K562 (cell line): Measurements from ENCODE around the gene IGF1R. TPM values are rescaled to one million over a fixed set of nuclear protein-coding genes. Genes with fewer than 3 reads are reported as not detected.

Experiments
- ATAC-seq: fragments of 200-7000 bp; cut with Tn5 transposase; 3 replicates; pipeline ENCODE4 v1.9.1; 2020; ENCODE audit warnings: moderate library complexity
- BruUV-seq: library from RNA; stranded (reverse); fragments of 400-500 nt; replicated peaks from 2 replicates; lab custom pipeline; 2021; lab: Mats Ljungman, UMichigan
- CTCF ChIA-PET: fragments of 300-600 bp; formaldehyde crosslinking; extraction: SDS; loops from one replicate; lab custom pipeline; 2021; ENCODE audit warnings: low intra/inter-chr PET ratio; lab: Yijun Ruan, JAX
- POLR2A ChIA-PET: fragments of 300-600, 350-650 bp; sonication (Branson Sonifier 250); formaldehyde crosslinking; extraction: SDS; loops from one replicate; lab custom pipeline; 2021; ENCODE audit warnings: antibody characterized with exemption, inconsistent platforms; lab: Yijun Ruan, JAX
- DNase-seq, 4 experiments: peaks; one replicate each; pipeline versions ENCODE4 v3.0.0 to v3.0.0-alpha.2; 2011 to 2018; ENCODE audit warnings: low spot score in 3 of 4, mixed read lengths in 3 of 4; ENCODE audit errors: extremely low read depth in 1 of 4
- FAIRE-seq: peaks from 2 replicates; lab custom pipeline; 2011; peaks lifted over from hg19 to GRCh38; lab: Jason Lieb, UNC
- H2AFZ ChIP-seq: 2 replicates; pipeline ENCODE4 v1.6.0; 2011; ENCODE audit warnings: low read depth, low read length, control low read depth, inconsistent platforms
- H3K27ac ChIP-seq: fragments of 200-600 bp; 3 replicates; pipeline ENCODE4 v1.8.0; 2011; ENCODE audit warnings: low read depth, mild to moderate bottlenecking, control low read depth, inconsistent platforms, low read length, moderate library complexity, mixed read lengths; ENCODE audit errors: extremely low read depth
- H3K27me3 ChIP-seq, 2 experiments: fragments of 300-600 bp in 1 of 2; 2 replicates in 1 of 2; 3 replicates in 1 of 2; pipeline versions ENCODE4 v1.6.0 to v1.8.0; 2011; ENCODE audit warnings: inconsistent platforms in 2 of 2, low read length in 2 of 2, mild to moderate bottlenecking in 1 of 2, mixed read lengths in 1 of 2, moderate library complexity in 1 of 2; ENCODE audit not compliant: control insufficient read depth in 2 of 2, insufficient read depth in 2 of 2
- H3K36me3 ChIP-seq: fragments of 300-600 bp; 3 replicates; pipeline ENCODE4 v1.8.0; 2011; ENCODE audit warnings: mild to moderate bottlenecking, low read length, inconsistent platforms; ENCODE audit not compliant: control insufficient read depth, insufficient read depth
- H3K4me1 ChIP-seq, 2 experiments: fragments of 200-600 bp in 1 of 2; replicated peaks in 1 of 2; 2 replicates in 1 of 2; 3 replicates in 1 of 2; pipeline versions ENCODE4 v1.5.1 to v1.8.0; 2011; ENCODE audit warnings: inconsistent platforms in 2 of 2, low read length in 2 of 2, mild to moderate bottlenecking in 1 of 2, mixed read lengths in 1 of 2, moderate library complexity in 1 of 2; ENCODE audit not compliant: control insufficient read depth in 2 of 2, insufficient read depth in 2 of 2
- H3K4me2 ChIP-seq: 2 replicates; pipeline ENCODE4 v1.6.1; 2011; ENCODE audit warnings: low read length, control low read depth, inconsistent platforms, mixed read lengths; ENCODE audit not compliant: insufficient read depth
- H3K4me3 ChIP-seq: fragments of 200-600 bp; sonication (generic), shearing (Covaris generic); 2 replicates; pipeline ENCODE4 v1.5.1; 2016; ENCODE audit warnings: control low read depth, inconsistent platforms
- H3K79me2 ChIP-seq: fragments of 200-600 bp; 3 replicates; pipeline ENCODE4 v1.8.0; 2011; ENCODE audit warnings: low read length, inconsistent platforms; ENCODE audit not compliant: control insufficient read depth, insufficient read depth
- H3K9ac ChIP-seq, 2 experiments: 2 replicates each; pipeline versions ENCODE4 v1.6.0 to v1.6.1; 2011; ENCODE audit warnings: low read depth in 2 of 2, low read length in 2 of 2, control low read depth in 1 of 2, inconsistent platforms in 1 of 2, mild to moderate bottlenecking in 1 of 2, mixed read lengths in 1 of 2; ENCODE audit not compliant: insufficient read depth in 1 of 2
- H3K9me1 ChIP-seq: one replicate; pipeline ENCODE4 v1.6.0; 2011; ENCODE audit warnings: inconsistent platforms, mild to moderate bottlenecking, low read length, moderate library complexity; ENCODE audit not compliant: control insufficient read depth, insufficient read depth
- H3K9me3 ChIP-seq: replicated peaks from 2 replicates; pipeline ENCODE4 v1.5.1; 2011; ENCODE audit warnings: low read depth, low read length, inconsistent platforms; ENCODE audit not compliant: control insufficient read depth, insufficient read depth
- H4K20me1 ChIP-seq: replicated peaks from 2 replicates; pipeline ENCODE4 v1.6.1; 2011; ENCODE audit warnings: low read length, inconsistent platforms, mixed read lengths; ENCODE audit not compliant: control insufficient read depth, insufficient read depth
- BDP1 ChIP-seq: IDR thresholded peaks from 3 replicates; pipeline ENCODE4 v1.6.1; 2011; ENCODE audit not compliant: insufficient read length, insufficient read depth
- BRF1 ChIP-seq: IDR thresholded peaks from 3 replicates; pipeline ENCODE4 v1.6.1; 2011; ENCODE audit warnings: borderline replicate concordance, mild to moderate bottlenecking; ENCODE audit not compliant: insufficient read length; ENCODE audit errors: extremely low read depth
- CREBBP ChIP-seq: IDR thresholded peaks from one replicate; pipeline ENCODE4 v1.6.1; 2012; ENCODE audit warnings: low read depth, mild to moderate bottlenecking, control low read depth, inconsistent platforms, low read length
- HMGN3 ChIP-seq: IDR thresholded peaks from 2 replicates; pipeline ENCODE4 v1.6.1; 2011; ENCODE audit warnings: borderline replicate concordance, low read depth, mild to moderate bottlenecking, mixed read lengths, low read length; ENCODE audit not compliant: insufficient read length; ENCODE audit errors: extremely low read depth
- HNRNPLL ChIP-seq: fragments of 200-400 bp; formaldehyde crosslinking; IDR thresholded peaks from 2 replicates; pipeline ENCODE4 v1.6.1; 2017; ENCODE audit warnings: low read length, low read depth, mild to moderate bottlenecking; ENCODE audit not compliant: poor library complexity, severe bottlenecking
- L3MBTL2 ChIP-seq: fragments of 450-650 bp; IDR thresholded peaks from 2 replicates; pipeline ENCODE4 v1.6.1; 2016; ENCODE audit warnings: mild to moderate bottlenecking, moderate library complexity
- SRSF7 ChIP-seq: fragments of 200-400 bp; formaldehyde crosslinking; optimal IDR thresholded peaks from 2 replicates; pipeline ENCODE3; 2017; ENCODE audit warnings: mild to moderate bottlenecking, low read depth, low read length
- TAF9B ChIP-seq: fragments of 450-650 bp; IDR thresholded peaks from 2 replicates; pipeline ENCODE4 v1.6.1; 2018; ENCODE audit warnings: mild to moderate bottlenecking; ENCODE audit not compliant: partially characterized antibody
- XRCC3 ChIP-seq: fragments of 450-650 bp; IDR thresholded peaks from 2 replicates; pipeline ENCODE4 v1.6.1; 2017; ENCODE audit warnings: mild to moderate bottlenecking, moderate library complexity
- WGBS: fragments of 100-300 bp; shearing (Covaris generic); methylation state at CpG from one replicate; pipeline ENCODE4 v1.1.6; 2016; ENCODE audit warnings: low coverage, mixed read lengths; ENCODE audit not compliant: insufficient coverage; ENCODE audit errors: missing lambda C conversion rate; 5-methylcytosine and 5-hydroxymethylcytosine counted together
- in situ Hi-C: fragments of 300-500 bp; cut with MboI; formaldehyde crosslinking; loops from 4 replicates; pipeline ENCODE4 v1.15.0; 2018; ENCODE audit warnings: inconsistent platforms, mixed read lengths
- intact Hi-C: fragments of 100-400 bp; cut with micrococcal nuclease; formaldehyde crosslinking; loops from 2 replicates; pipeline ENCODE4 v1.14.2; 2022
- polyA plus RNA-seq, 8 experiments: library from polyadenylated mRNA; depleted of rRNA in 4 of 8; stranded (reverse) in 5 of 8; unstranded in 3 of 8; fragments of >200 nt; fragmentation: Nextera tagmentation in 2 of 8; fragmentation: Illumina TruSeq in 1 of 8; extraction: Ambion mirVana in 2 of 8; extraction: Trizol in 1 of 8; gene quantifications; 2 replicates each; pipeline versions ENCODE4 v1.2.1 to v1.2.3, GENCODE V29; 2011 to 2014; ENCODE audit warnings: inconsistent platforms in 1 of 8, missing spikeins in 1 of 8
- total RNA-seq, 7 experiments: library from RNA; depleted of rRNA in 6 of 7; stranded (reverse); fragments of >200 nt in 6 of 7; fragmentation: Illumina TruSeq in 2 of 7; extraction: Trizol in 2 of 7; gene quantifications; 2 replicates each; pipeline versions ENCODE4 v1.2.1 to v1.2.3, GENCODE V29; 2011 to 2021; ENCODE audit warnings: low replicate concordance in 1 of 7
- TF ChIP-seq, protein P1 (sequence below): fragments of 450-650 bp; IDR thresholded peaks from 2 replicates; pipeline ENCODE4 v1.7.1; 2018; ENCODE audit warnings: mild to moderate bottlenecking, low read depth; ENCODE audit not compliant: partially characterized antibody
- TF ChIP-seq, protein P2 (sequence below): fragments of 250-450 bp; sonication (Bioruptor Pico); IDR thresholded peaks from 2 replicates; pipeline ENCODE4 v1.8.0; 2022; ENCODE audit warnings: moderate library complexity, mild to moderate bottlenecking, inconsistent platforms
- TF ChIP-seq, protein P3 (sequence below), 2 experiments: fragments of 450-650 bp; conservative IDR thresholded peaks; 2 replicates each; pipeline ENCODE4 v1.6.1; 2017; ENCODE audit warnings: mild to moderate bottlenecking in 2 of 2, moderate library complexity in 2 of 2
- TF ChIP-seq, protein P4 (sequence below): fragments of 250-450 bp; sonication (Bioruptor Pico); IDR thresholded peaks from 2 replicates; pipeline ENCODE4 v1.4.0; 2020; ENCODE audit warnings: mild to moderate bottlenecking, moderate library complexity

The IGF1R gene
- total and polyA plus RNA-seq, 9 of the 15 experiments (the other 6 are each of a cell fraction or from before 2014, with no cell fraction given): 0.35 to 8.0 (median 1.6) TPM

DNA sequence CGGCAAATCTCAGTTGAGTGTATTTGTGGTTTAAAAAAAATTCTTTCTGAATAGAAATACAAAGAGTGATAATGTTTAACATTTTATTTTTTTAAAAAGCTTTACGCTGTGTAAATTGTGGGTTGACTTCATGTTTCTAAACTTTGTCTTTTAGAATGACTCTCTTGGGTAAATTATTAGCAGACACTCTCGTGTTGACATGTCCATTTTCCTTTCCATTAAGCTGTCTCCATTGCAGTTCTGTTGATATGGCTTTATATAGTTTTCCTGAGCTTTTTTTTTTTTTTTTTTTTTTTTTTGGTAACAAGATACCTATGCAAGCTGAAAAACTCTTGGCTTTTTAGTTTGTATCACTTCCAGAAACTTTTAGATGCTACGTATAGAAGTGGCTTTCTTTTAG is 92.6 kb downstream of the IGF1R start:
- Histone ChIP-seq H3K9ac (no peak overlapping the region), H3K27ac (no peak overlapping the region), H2AFZ (no peak overlapping the region), H3K27me3 (peaks cover 13 to 24% of the 10 kb centered on the region in 2 experiments; a peak in 4 of 5 replicates), H3K36me3 (no peaks in the 10 kb centered on the region), H3K4me1 (no peaks in the 10 kb centered on the region; a peak in 1 of 5 replicates), H3K4me3 (no peak overlapping the region), H3K9me3 (no peaks in the 10 kb centered on the region), H3K9me1 (no peaks in the 10 kb centered on the region), H3K4me2 (no peak overlapping the region), H3K79me2 (no peaks in the 10 kb centered on the region), H4K20me1 (peaks cover 21% of the 10 kb centered on the region)
- in situ Hi-C loops: no loop called here
- CTCF ChIA-PET: no interaction called here
- 4% methylated on average over 4 of the region's 4 CpGs for WGBS
- intact Hi-C loops: no loop called here
- POLR2A ChIA-PET: interaction anchor here (0.6 kb wide), 1 partner anchor 25 kb away, joined by 3 read pairs; no protein-coding TSS in a partner anchor
- no TSS peak for BruUV-seq
- no peak for DNase-seq
- ATAC-seq: no peak
- FAIRE-seq: no peak
- TF ChIP-seq HNRNPLL: no peak
- TF ChIP-seq, protein P1, sequence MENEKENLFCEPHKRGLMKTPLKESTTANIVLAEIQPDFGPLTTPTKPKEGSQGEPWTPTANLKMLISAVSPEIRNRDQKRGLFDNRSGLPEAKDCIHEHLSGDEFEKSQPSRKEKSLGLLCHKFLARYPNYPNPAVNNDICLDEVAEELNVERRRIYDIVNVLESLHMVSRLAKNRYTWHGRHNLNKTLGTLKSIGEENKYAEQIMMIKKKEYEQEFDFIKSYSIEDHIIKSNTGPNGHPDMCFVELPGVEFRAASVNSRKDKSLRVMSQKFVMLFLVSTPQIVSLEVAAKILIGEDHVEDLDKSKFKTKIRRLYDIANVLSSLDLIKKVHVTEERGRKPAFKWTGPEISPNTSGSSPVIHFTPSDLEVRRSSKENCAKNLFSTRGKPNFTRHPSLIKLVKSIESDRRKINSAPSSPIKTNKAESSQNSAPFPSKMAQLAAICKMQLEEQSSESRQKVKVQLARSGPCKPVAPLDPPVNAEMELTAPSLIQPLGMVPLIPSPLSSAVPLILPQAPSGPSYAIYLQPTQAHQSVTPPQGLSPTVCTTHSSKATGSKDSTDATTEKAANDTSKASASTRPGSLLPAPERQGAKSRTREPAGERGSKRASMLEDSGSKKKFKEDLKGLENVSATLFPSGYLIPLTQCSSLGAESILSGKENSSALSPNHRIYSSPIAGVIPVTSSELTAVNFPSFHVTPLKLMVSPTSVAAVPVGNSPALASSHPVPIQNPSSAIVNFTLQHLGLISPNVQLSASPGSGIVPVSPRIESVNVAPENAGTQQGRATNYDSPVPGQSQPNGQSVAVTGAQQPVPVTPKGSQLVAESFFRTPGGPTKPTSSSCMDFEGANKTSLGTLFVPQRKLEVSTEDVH: no peak
- no peak for TF ChIP-seq BDP1
- no peak for TF ChIP-seq CREBBP
- TF ChIP-seq XRCC3: no peak
- TF ChIP-seq, protein P2, sequence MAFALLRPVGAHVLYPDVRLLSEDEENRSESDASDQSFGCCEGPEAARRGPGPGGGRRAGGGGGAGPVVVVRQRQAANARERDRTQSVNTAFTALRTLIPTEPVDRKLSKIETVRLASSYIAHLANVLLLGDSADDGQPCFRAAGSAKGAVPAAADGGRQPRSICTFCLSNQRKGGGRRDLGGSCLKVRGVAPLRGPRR (CRISPR knock-in tag): no peak
- TF ChIP-seq, protein P3, sequence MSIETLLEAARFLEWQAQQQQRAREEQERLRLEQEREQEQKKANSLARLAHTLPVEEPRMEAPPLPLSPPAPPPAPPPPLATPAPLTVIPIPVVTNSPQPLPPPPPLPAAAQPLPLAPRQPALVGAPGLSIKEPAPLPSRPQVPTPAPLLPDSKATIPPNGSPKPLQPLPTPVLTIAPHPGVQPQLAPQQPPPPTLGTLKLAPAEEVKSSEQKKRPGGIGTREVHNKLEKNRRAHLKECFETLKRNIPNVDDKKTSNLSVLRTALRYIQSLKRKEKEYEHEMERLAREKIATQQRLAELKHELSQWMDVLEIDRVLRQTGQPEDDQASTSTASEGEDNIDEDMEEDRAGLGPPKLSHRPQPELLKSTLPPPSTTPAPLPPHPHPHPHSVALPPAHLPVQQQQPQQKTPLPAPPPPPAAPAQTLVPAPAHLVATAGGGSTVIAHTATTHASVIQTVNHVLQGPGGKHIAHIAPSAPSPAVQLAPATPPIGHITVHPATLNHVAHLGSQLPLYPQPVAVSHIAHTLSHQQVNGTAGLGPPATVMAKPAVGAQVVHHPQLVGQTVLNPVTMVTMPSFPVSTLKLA (conservative IDR thresholded peaks at IDR 0.05): no peak
- no peak for TF ChIP-seq BRF1
- TF ChIP-seq HMGN3: no peak
- no peak for TF ChIP-seq SRSF7
- TF ChIP-seq L3MBTL2: no peak
- TF ChIP-seq, protein P4, sequence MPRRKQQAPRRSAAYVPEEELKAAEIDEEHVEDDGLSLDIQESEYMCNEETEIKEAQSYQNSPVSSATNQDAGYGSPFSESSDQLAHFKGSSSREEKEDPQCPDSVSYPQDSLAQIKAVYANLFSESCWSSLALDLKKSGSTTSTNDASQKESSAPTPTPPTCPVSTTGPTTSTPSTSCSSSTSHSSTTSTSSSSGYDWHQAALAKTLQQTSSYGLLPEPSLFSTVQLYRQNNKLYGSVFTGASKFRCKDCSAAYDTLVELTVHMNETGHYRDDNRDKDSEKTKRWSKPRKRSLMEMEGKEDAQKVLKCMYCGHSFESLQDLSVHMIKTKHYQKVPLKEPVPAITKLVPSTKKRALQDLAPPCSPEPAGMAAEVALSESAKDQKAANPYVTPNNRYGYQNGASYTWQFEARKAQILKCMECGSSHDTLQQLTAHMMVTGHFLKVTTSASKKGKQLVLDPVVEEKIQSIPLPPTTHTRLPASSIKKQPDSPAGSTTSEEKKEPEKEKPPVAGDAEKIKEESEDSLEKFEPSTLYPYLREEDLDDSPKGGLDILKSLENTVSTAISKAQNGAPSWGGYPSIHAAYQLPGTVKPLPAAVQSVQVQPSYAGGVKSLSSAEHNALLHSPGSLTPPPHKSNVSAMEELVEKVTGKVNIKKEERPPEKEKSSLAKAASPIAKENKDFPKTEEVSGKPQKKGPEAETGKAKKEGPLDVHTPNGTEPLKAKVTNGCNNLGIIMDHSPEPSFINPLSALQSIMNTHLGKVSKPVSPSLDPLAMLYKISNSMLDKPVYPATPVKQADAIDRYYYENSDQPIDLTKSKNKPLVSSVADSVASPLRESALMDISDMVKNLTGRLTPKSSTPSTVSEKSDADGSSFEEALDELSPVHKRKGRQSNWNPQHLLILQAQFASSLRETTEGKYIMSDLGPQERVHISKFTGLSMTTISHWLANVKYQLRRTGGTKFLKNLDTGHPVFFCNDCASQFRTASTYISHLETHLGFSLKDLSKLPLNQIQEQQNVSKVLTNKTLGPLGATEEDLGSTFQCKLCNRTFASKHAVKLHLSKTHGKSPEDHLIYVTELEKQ (CRISPR knock-in tag): no peak
- TF ChIP-seq TAF9B: no peak
